Stomach (tissue), 9 donors: ENCODE data around the gene CAMK2B. TPM values are rescaled to one million over a fixed set of nuclear protein-coding genes. Genes with fewer than 3 reads are reported as not detected.

Experiments
- DNase-seq, 2 donors: peaks; one replicate each; pipeline versions ENCODE4 v3.0.0 to v3.0.0-alpha.2; 2013 to 2019
- H3K27ac ChIP-seq, 5 donors: fragments of 200-600 bp in 4 of 5; sonication (generic) in 4 of 5; one replicate each; pipeline ENCODE4 v1.5.1; 2013 to 2019; ENCODE audit warnings: mild to moderate bottlenecking in 1 of 5, moderate library complexity in 1 of 5
- H3K27me3 ChIP-seq, 3 donors: fragments of 200-600 bp; sonication (generic); one replicate each; pipeline ENCODE4 v1.5.1; 2017 to 2019; ENCODE audit warnings: mixed run types in 1 of 3
- H3K36me3 ChIP-seq, 4 donors: fragments of 200-600 bp; sonication (generic); 1 replicate in 3 of 4; 2 replicates in 1 of 4; pipeline ENCODE4 v1.5.1; 2016 to 2019
- H3K4me1 ChIP-seq, 4 donors: fragments of 200-600 bp; sonication (generic); one replicate each; pipeline ENCODE4 v1.5.1; 2016 to 2019
- H3K4me3 ChIP-seq, 4 donors: fragments of 200-600 bp; sonication (generic) in 3 of 4; one replicate each; pipeline ENCODE4 v1.5.1; 2016 to 2019; ENCODE audit warnings: mild to moderate bottlenecking in 1 of 4
- H3K9me3 ChIP-seq, 4 donors: fragments of 200-600 bp; sonication (generic); one replicate each; pipeline ENCODE4 v1.5.1; 2016 to 2019
- CTCF ChIP-seq, 7 experiments: fragments of 450-650 bp in 4 of 7; fragments of 200-600 bp in 3 of 7; sonication (generic) in 3 of 7; IDR thresholded peaks; one replicate each; pipeline ENCODE4 v1.5.1; 2016 to 2019; ENCODE audit warnings: antibody characterized with exemption in 7 of 7, control low read depth in 2 of 7, mild to moderate bottlenecking in 1 of 7
- EP300 ChIP-seq: sonication (generic); formaldehyde crosslinking; IDR thresholded peaks from one replicate; pipeline ENCODE4 v1.6.1; 2017; ENCODE audit warnings: antibody characterized with exemption
- POLR2A ChIP-seq, 4 donors: fragments of 450-650 bp; IDR thresholded peaks; one replicate each; pipeline ENCODE4 v1.6.1; 2016; ENCODE audit warnings: antibody characterized with exemption in 4 of 4, control low read depth in 2 of 4, mild to moderate bottlenecking in 1 of 4, moderate library complexity in 1 of 4
- POLR2AphosphoS5 ChIP-seq, 3 donors: sonication (generic); formaldehyde crosslinking; IDR thresholded peaks; one replicate each; pipeline ENCODE4 v1.6.1; 2016; ENCODE audit warnings: antibody characterized with exemption in 3 of 3
- WGBS, 5 donors: extraction: QIAGEN DNeasy Blood & Tissue Kit in 3 of 5; methylation state at CpG; one replicate each; pipeline versions ENCODE4 v1.1.5 to v1.1.7; 2013 to 2018; 5-methylcytosine and 5-hydroxymethylcytosine counted together
- intact Hi-C: fragments of 100-400 bp; cut with DNase I; formaldehyde crosslinking; loops from one replicate; pipeline ENCODE4 v1.15.1; 2023; ENCODE audit warnings: low total_unique reads
- polyA plus RNA-seq, 3 donors: library from polyadenylated mRNA; stranded (reverse); fragments of 200-250 nt; gene quantifications; one replicate each; pipeline ENCODE4 v1.2.3, GENCODE V29; 2013
- total RNA-seq, 5 donors: library from RNA; depleted of rRNA; stranded (reverse); fragments of >200 nt; gene quantifications; one replicate each; pipeline versions ENCODE4 v1.1.0 to v1.2.3, GENCODE V29; 2014 to 2016
- donor health status: healthy with polysubstance abuse.
- donor health status: Bipolar disorder and iron deficiency.
- donor health status: healthy.

CAMK2B gene
- total and polyA plus RNA-seq, 8 donors, result 0.92 to 28.4 (median 5.4) TPM; not detected in 2

- TF ChIP-seq CTCF (IDR thresholded peaks at IDR 0.05) (no peak), EP300 (no peak), POLR2A (IDR thresholded peaks at IDR 0.05) (no peak), POLR2AphosphoS5 (IDR thresholded peaks at IDR 0.05) (no peak)
- intact Hi-C loops, result no loop called here
- peaks cover 0 to 13% (median 7%) of the 10 kb centered on the region in 3 donors for H3K27me3 ChIP-seq
- no peaks in the 10 kb centered on the region for H3K36me3 ChIP-seq
- no peak overlapping the region for H3K4me3 ChIP-seq
- WGBS, 5 donors, result 46 to 65% (median 51%) methylated on average over 5 of the region's 5 CpGs
- H3K9me3 ChIP-seq, result peaks cover 0 to 6% (median 6%) of the 10 kb centered on the region in 4 donors
- no peaks in the 10 kb centered on the region for H3K4me1 ChIP-seq
- H3K27ac ChIP-seq, result no peak overlapping the region
- DNase-seq, result no peak
Observed at GRCh38 chr7:44331682-44332081, 6.3 kb upstream of the CAMK2B start.

- intact Hi-C loops, result no loop called here
- H3K27me3 ChIP-seq, result peaks cover 6 to 25% (median 18%) of the 10 kb centered on the region in 3 donors
- TF ChIP-seq POLR2A (IDR thresholded peaks at IDR 0.05) (no peak), CTCF (IDR thresholded peaks at IDR 0.05) (no peak), EP300 (no peak), POLR2AphosphoS5 (IDR thresholded peaks at IDR 0.05) (no peak)
- WGBS, 5 donors, result 71 to 75% (median 73%) methylated on average over 6 of the region's 6 CpGs
- H3K4me1 ChIP-seq, result peaks cover 0 to 7% (median 5%) of the 10 kb centered on the region in 4 donors
- H3K4me3 ChIP-seq, result no peak overlapping the region
- no peak overlapping the region for H3K27ac ChIP-seq
- H3K9me3 ChIP-seq, result no peaks in the 10 kb centered on the region
- DNase-seq, result no peak
- H3K36me3 ChIP-seq, result no peaks in the 10 kb centered on the region
Observed at GRCh38 chr7:44330331-44330730, 4.9 kb upstream of the CAMK2B start.

- peaks cover 6 to 30% (median 18%) of the 10 kb centered on the region in 3 donors for H3K27me3 ChIP-seq
- intact Hi-C loops, result no loop called here
- no peak overlapping the region for H3K4me3 ChIP-seq
- DNase-seq, result peak in 1 of 2 donors; percentile 9
- H3K9me3 ChIP-seq, result no peaks in the 10 kb centered on the region
- H3K27ac ChIP-seq, result no peak overlapping the region
- H3K4me1 ChIP-seq, result peaks cover under 1 to 7% (median 6%) of the 10 kb centered on the region in 4 donors
- WGBS, 5 donors, result 62 to 94% (median 83%) methylated on average over 2 to 3 of the region's 3 CpGs
- H3K36me3 ChIP-seq, result no peaks in the 10 kb centered on the region
- TF ChIP-seq EP300 (no peak), POLR2A (IDR thresholded peaks at IDR 0.05) (no peak), CTCF (IDR thresholded peaks at IDR 0.05) (no peak), POLR2AphosphoS5 (IDR thresholded peaks at IDR 0.05) (no peak)
Observed at GRCh38 chr7:44329888-44330287, 4.5 kb upstream of the CAMK2B start.

GRCh38 chr7:44329081-44329480 is 3.7 kb upstream of the CAMK2B start:
- no peaks in the 10 kb centered on the region for H3K36me3 ChIP-seq
- intact Hi-C loops, result no loop called here
- H3K27ac ChIP-seq, result no peak overlapping the region
- WGBS, 5 donors, result 57 to 94% (median 88%) methylated on average over 2 of the region's 2 CpGs
- H3K4me3 ChIP-seq, result no peak overlapping the region
- no peak for TF ChIP-seq EP300
- no peak for TF ChIP-seq CTCF (IDR thresholded peaks at IDR 0.05)
- no peak for TF ChIP-seq POLR2A (IDR thresholded peaks at IDR 0.05)
- TF ChIP-seq POLR2AphosphoS5 (IDR thresholded peaks at IDR 0.05), result no peak
- no peaks in the 10 kb centered on the region for H3K9me3 ChIP-seq
- peaks cover 3 to 13% (median 10%) of the 10 kb centered on the region in 4 donors for H3K4me1 ChIP-seq
- DNase-seq, result no peak
- peaks cover 9 to 38% (median 26%) of the 10 kb centered on the region in 3 donors for H3K27me3 ChIP-seq
